Astrocyte (in vitro differentiated cells and primary cell): Measurements from ENCODE around the gene GUK1. TPM values are rescaled to one million over a fixed set of nuclear protein-coding genes. Genes with fewer than 3 reads are reported as not detected.

Experiments
- DNase-seq: peaks from one replicate; pipeline ENCODE4 v3.0.0-alpha.2; 2010; ENCODE audit warnings: low read depth
- FAIRE-seq: peaks from 2 replicates; lab custom pipeline; 2011; peaks lifted over from hg19 to GRCh38; lab: Jason Lieb, UNC
- H2AFZ ChIP-seq: 2 replicates; pipeline ENCODE4 v1.6.0; 2012; ENCODE audit warnings: low read depth, low read length, inconsistent platforms
- H3K27ac ChIP-seq: 2 replicates; pipeline ENCODE4 v1.5.1; 2011; ENCODE audit warnings: low read depth, low read length, inconsistent platforms
- H3K27me3 ChIP-seq: 2 replicates; pipeline ENCODE4 v1.6.0; 2011; ENCODE audit warnings: low read length, inconsistent platforms; ENCODE audit not compliant: insufficient read depth
- H3K36me3 ChIP-seq: 2 replicates; pipeline ENCODE4 v1.5.1; 2011; ENCODE audit warnings: low read length, inconsistent platforms; ENCODE audit not compliant: insufficient read depth
- H3K4me1 ChIP-seq: 2 replicates; pipeline ENCODE4 v1.5.1; 2011; ENCODE audit warnings: low read length, inconsistent platforms; ENCODE audit not compliant: insufficient read depth
- H3K4me2 ChIP-seq: 2 replicates; pipeline ENCODE4 v1.6.0; 2012; ENCODE audit warnings: low read length, inconsistent platforms
- H3K4me3 ChIP-seq: 2 replicates; pipeline ENCODE4 v1.5.1; 2011; ENCODE audit warnings: low read depth, mild to moderate bottlenecking, low read length, inconsistent platforms; ENCODE audit not compliant: insufficient read depth
- H3K79me2 ChIP-seq: 2 replicates; pipeline ENCODE4 v1.6.0; 2012; ENCODE audit warnings: mild to moderate bottlenecking, low read length, inconsistent platforms; ENCODE audit not compliant: insufficient read depth
- H3K9ac ChIP-seq: 2 replicates; pipeline ENCODE4 v1.6.0; 2012; ENCODE audit warnings: mild to moderate bottlenecking, low read length, inconsistent platforms
- H3K9me3 ChIP-seq: 2 replicates; pipeline ENCODE4 v1.5.1; 2012; ENCODE audit warnings: low read depth, mild to moderate bottlenecking, low read length, inconsistent platforms; ENCODE audit not compliant: insufficient read depth
- H4K20me1 ChIP-seq: 2 replicates; pipeline ENCODE4 v1.6.0; 2012; ENCODE audit warnings: low read length, inconsistent platforms; ENCODE audit not compliant: insufficient read depth
- H3K27ac Mint-ChIP-seq: one replicate; pipeline ENCODE4 v1.8.0; 2021; ENCODE audit warnings: mild to moderate bottlenecking, mixed read lengths; ENCODE audit not compliant: unreplicated experiment
- H3K27me3 Mint-ChIP-seq: one replicate; pipeline ENCODE4 v1.8.0; 2021; ENCODE audit warnings: low read depth, mixed read lengths; ENCODE audit not compliant: unreplicated experiment
- H3K36me3 Mint-ChIP-seq: one replicate; pipeline ENCODE4 v1.8.0; 2021; ENCODE audit warnings: low read depth, mixed read lengths; ENCODE audit not compliant: unreplicated experiment
- H3K4me1 Mint-ChIP-seq: one replicate; pipeline ENCODE4 v1.8.0; 2021; ENCODE audit warnings: low read depth, mixed read lengths; ENCODE audit not compliant: unreplicated experiment
- H3K4me3 Mint-ChIP-seq: one replicate; pipeline ENCODE4 v1.8.0; 2021; ENCODE audit warnings: mild to moderate bottlenecking, moderate library complexity, mixed read lengths; ENCODE audit not compliant: unreplicated experiment
- H3K9me3 Mint-ChIP-seq: one replicate; pipeline ENCODE4 v1.8.0; 2021; ENCODE audit warnings: mild to moderate bottlenecking, mixed read lengths; ENCODE audit not compliant: unreplicated experiment
- EZH2 ChIP-seq: IDR thresholded peaks from 2 replicates; pipeline ENCODE4 v1.6.1; 2012; ENCODE audit warnings: mild to moderate bottlenecking, low read length, inconsistent platforms; ENCODE audit not compliant: insufficient read depth
- total RNA-seq: library from RNA; stranded (reverse); gene quantifications from 2 replicates; pipeline ENCODE4 v1.2.1, GENCODE V29; 2021
- TF ChIP-seq, protein P1 (sequence below): IDR thresholded peaks from 2 replicates; pipeline ENCODE4 v1.5.1; 2011; ENCODE audit warnings: low read depth, mild to moderate bottlenecking, inconsistent platforms, low read length, moderate library complexity; ENCODE audit not compliant: insufficient read depth

The GUK1 gene
- total RNA-seq, 1 donor from 2014 or later: 214 TPM

DNA sequence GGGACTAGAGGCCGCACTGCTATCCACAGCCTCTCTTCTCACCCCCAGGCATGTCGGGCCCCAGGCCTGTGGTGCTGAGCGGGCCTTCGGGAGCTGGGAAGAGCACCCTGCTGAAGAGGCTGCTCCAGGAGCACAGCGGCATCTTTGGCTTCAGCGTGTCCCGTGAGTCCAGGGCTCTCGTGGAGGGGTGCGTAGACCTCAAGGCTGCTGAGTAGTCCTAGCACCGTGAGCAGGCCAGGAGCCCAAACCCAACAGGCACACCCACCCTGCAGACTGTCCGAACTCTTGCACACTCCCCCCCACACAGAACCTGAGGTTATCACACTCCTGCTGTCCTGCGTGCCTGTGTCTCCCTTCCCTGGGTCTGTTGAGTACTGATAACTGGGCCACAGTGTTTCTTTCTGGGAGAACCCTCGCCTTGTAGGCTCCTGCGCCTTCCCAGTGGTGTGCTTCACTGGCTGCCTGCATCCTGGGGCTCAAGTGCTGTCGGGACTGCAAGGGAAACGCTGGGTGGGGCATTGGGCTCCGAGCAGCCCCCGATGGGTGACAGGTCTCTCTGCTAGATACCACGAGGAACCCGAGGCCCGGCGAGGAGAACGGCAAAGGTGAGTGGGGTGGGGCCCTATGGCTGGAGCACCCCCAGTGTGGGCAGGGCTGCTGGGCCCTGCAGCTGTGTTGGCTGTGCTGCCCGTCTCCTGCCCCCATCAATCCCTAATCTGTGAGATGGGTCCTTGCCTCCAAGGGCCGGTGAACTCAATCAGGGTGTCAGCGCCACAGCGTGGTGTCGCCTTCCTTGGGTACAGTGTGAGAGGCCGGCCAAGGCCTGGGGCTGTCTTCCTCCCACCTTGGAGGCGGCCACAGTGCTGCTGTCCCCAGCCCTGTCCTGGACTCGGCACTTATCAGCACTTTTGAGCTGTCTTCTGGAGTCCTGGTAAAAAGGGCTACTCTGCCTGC, 5.7 kb downstream of the GUK1 start:
- Histone ChIP-seq H3K79me2 (peaks cover 82% of the 10 kb centered on the region), H4K20me1 (peaks cover 79% of the 10 kb centered on the region), H3K9me3 (no peaks in the 10 kb centered on the region), H3K36me3 (peaks cover 6% of the 10 kb centered on the region), H3K4me1 (peaks cover 35% of the 10 kb centered on the region), H2AFZ (no peak overlapping the region), H3K4me2 (no peak overlapping the region), H3K27ac (no peak overlapping the region), H3K9ac (no peak overlapping the region), H3K27me3 (no peaks in the 10 kb centered on the region), H3K4me3 (no peak overlapping the region)
- Mint-ChIP-seq H3K9me3 (no peaks in the 10 kb centered on the region), H3K27ac (peak overlapping the region; percentile 41), H3K4me1 (peaks cover 20% of the 10 kb centered on the region), H3K4me3 (no peak overlapping the region), H3K27me3 (no peaks in the 10 kb centered on the region), H3K36me3 (peaks cover 3% of the 10 kb centered on the region)
- FAIRE-seq (no peak), DNase-seq (no peak)
- no peak for TF ChIP-seq EZH2
- TF ChIP-seq, protein P1, sequence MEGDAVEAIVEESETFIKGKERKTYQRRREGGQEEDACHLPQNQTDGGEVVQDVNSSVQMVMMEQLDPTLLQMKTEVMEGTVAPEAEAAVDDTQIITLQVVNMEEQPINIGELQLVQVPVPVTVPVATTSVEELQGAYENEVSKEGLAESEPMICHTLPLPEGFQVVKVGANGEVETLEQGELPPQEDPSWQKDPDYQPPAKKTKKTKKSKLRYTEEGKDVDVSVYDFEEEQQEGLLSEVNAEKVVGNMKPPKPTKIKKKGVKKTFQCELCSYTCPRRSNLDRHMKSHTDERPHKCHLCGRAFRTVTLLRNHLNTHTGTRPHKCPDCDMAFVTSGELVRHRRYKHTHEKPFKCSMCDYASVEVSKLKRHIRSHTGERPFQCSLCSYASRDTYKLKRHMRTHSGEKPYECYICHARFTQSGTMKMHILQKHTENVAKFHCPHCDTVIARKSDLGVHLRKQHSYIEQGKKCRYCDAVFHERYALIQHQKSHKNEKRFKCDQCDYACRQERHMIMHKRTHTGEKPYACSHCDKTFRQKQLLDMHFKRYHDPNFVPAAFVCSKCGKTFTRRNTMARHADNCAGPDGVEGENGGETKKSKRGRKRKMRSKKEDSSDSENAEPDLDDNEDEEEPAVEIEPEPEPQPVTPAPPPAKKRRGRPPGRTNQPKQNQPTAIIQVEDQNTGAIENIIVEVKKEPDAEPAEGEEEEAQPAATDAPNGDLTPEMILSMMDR: no peak

DNA sequence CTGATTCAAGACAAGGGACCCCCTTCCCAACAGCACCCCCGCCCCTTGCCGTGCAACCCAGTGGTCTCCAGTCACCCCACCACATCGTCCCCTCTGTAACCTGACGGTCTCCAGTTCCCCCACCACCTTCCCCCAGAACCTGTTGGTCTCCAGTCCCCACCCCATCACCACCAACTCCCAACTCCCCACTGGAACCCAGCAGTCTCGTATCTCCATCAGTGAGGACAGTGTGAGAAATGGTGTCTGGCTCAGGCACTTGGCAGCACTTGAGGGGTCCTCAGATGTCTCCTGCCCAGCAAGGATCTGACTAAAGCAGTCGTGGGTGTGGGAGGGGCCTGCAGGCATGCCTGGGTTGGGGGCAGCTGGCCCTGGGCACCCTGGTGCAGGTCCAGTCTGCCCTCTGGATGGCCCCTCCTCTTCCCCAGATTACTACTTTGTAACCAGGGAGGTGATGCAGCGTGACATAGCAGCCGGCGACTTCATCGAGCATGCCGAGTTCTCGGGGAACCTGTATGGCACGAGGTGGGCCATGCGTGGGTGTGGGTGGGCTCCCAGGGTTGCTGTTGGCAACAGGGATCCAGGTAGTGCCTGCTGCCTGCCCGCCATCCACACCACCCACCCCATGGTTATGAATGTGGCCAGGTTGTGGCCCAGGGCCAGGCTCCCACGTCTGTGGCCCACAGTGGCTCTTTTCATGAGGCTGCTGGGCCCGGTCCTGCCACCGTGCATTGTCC, 6.5 kb downstream of the GUK1 start:
- H3K27me3 Mint-ChIP-seq: no peaks in the 10 kb centered on the region
- peaks cover 3% of the 10 kb centered on the region for H3K36me3 Mint-ChIP-seq
- peaks cover 35% of the 10 kb centered on the region for H3K4me1 ChIP-seq
- no peaks in the 10 kb centered on the region for H3K9me3 ChIP-seq
- H3K4me3 Mint-ChIP-seq: no peak overlapping the region
- no peak for TF ChIP-seq EZH2
- TF ChIP-seq, protein P1: no peak
- peaks cover 6% of the 10 kb centered on the region for H3K36me3 ChIP-seq
- H3K4me2 ChIP-seq: no peak overlapping the region
- DNase-seq (no peak), FAIRE-seq (no peak)
- no peaks in the 10 kb centered on the region for H3K9me3 Mint-ChIP-seq
- H2AFZ ChIP-seq: no peak overlapping the region
- peaks cover 22% of the 10 kb centered on the region for H3K4me1 Mint-ChIP-seq
- H4K20me1 ChIP-seq: peaks cover 79% of the 10 kb centered on the region
- no peaks in the 10 kb centered on the region for H3K27me3 ChIP-seq
- H3K27ac Mint-ChIP-seq: no peak overlapping the region
- H3K9ac ChIP-seq: no peak overlapping the region
- peaks cover 73% of the 10 kb centered on the region for H3K79me2 ChIP-seq
- no peak overlapping the region for H3K27ac ChIP-seq
- H3K4me3 ChIP-seq: no peak overlapping the region
